ENCODE data around the gene CSNK2A2. TPM values are rescaled to one million over a fixed set of nuclear protein-coding genes. Genes with fewer than 3 reads are reported as not detected.

CSNK2A2 gene
- total RNA-seq, 1 donor from 2014 or later, result 53.2 TPM

DNA sequence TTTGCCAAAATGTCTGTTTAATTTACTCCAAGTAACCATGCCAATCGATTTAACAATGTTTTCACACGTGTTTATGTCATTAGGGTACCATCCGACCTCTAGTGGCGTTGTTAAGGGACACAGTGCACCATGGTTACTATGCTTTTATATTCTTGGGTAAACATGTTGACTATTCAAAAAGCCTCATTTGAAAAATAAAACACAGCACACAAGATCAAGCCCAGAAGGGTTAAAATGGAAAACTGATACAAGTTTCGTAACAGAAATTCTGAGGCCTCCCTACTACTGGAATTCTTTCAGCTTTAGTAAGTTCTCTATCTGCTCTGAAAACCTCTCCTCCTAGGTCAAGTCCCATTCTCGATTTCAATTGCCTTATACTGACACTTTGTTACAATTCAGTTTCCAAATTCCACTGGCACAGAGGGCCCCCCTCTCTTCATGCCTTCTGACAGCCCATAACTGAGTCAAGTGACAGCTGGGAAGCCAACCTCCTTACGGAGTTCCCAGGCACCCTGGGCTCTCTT, 70.8 kb downstream of the CSNK2A2 start:
- Histone ChIP-seq H3K36me3 (ENCODE audit: control insufficient read depth in 3 of 3, insufficient read depth in 3 of 3, low read length in 3 of 3) (no peaks in the 10 kb centered on the region), H3K9me3 (ENCODE audit: control insufficient read depth in 3 of 3, low read length in 3 of 3) (no peaks in the 10 kb centered on the region), H3K27ac (ENCODE audit: low read depth, low read length) (peak overlapping the region; percentile 66), H3K9ac (ENCODE audit: low read depth in 1 of 3, low read length in 3 of 3) (peak overlapping the region in 2 of 3 donors; percentile 5 to 10), H3K4me1 (ENCODE audit: control insufficient read depth in 3 of 3, insufficient read depth in 3 of 3, low read length in 3 of 3) (peaks cover 32 to 48% (median 35%) of the 10 kb centered on the region in 3 donors), H3K27me3 (ENCODE audit: control insufficient read depth in 3 of 3, insufficient read depth in 3 of 3, low read length in 3 of 3) (no peaks in the 10 kb centered on the region), H3K4me3 (ENCODE audit: low read length in 3 of 3) (peak overlapping the region in 2 of 3 donors; percentile 82 to 89)

DNA sequence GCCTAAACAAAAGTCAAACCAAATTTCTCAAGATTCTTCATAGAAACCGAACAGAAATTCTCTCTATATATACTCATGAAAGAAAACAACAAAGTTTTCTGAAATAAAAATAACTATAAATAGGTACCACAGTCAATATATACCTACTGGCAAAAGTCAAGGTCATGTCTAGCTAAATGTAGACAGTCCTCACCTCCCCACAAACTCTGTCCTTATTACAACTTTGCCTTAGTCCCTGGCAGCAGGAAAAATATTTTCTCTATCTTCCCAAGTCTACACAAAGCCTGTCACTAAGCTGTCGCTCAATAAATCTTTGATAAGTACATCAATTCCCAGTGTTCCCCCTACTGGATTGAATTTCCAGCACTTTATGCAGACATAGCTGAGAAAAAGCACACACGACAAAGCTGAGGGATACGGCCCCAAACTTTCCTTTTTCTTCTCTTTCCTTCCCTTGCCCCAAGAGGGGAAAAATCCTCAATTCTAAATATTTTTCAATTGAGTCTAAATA, 71.4 kb downstream of the CSNK2A2 start:
- H3K9me3 ChIP-seq (ENCODE audit: control insufficient read depth in 3 of 3, low read length in 3 of 3), result no peaks in the 10 kb centered on the region
- peaks cover 38 to 54% (median 41%) of the 10 kb centered on the region in 3 donors for H3K4me1 ChIP-seq (ENCODE audit: control insufficient read depth in 3 of 3, insufficient read depth in 3 of 3, low read length in 3 of 3)
- H3K36me3 ChIP-seq (ENCODE audit: control insufficient read depth in 3 of 3, insufficient read depth in 3 of 3, low read length in 3 of 3), result no peaks in the 10 kb centered on the region
- peak overlapping the region in 1 of 3 donors; percentile 1 for H3K9ac ChIP-seq (ENCODE audit: low read depth in 1 of 3, low read length in 3 of 3)
- H3K4me3 ChIP-seq (ENCODE audit: low read length in 3 of 3), result peak overlapping the region in 1 of 3 donors; percentile 51
- no peaks in the 10 kb centered on the region for H3K27me3 ChIP-seq (ENCODE audit: control insufficient read depth in 3 of 3, insufficient read depth in 3 of 3, low read length in 3 of 3)
- H3K27ac ChIP-seq (ENCODE audit: low read depth, low read length), result peak overlapping the region; percentile 66

DNA sequence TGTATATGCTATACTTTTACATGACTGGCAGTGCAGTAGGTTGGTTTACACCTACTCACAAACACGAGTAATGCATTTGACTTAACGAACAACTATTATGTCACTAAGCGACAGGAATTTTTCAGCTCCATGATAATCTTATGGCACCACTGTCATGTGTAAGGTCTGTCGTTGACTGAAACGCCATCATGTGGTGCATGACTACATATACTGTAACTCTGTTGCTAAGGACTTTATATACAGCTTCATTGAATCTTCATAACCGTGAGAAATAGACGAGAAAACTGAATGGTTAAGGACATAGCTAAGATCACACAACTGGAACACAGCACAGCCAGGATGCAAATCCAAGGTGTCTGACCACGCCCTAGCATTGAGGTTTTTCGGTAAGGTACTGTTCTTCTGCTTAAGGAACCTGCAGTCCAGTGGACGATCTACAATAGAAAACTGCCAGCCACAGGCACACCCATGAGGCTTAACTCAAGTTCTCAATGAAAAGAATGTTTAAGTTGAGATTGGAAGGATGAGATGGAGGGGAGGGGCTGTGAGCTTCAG, 72.0 kb downstream of the CSNK2A2 start:
- no peaks in the 10 kb centered on the region for H3K36me3 ChIP-seq (ENCODE audit: control insufficient read depth in 3 of 3, insufficient read depth in 3 of 3, low read length in 3 of 3)
- no peak overlapping the region for H3K4me3 ChIP-seq (ENCODE audit: low read length in 3 of 3)
- H3K27me3 ChIP-seq (ENCODE audit: control insufficient read depth in 3 of 3, insufficient read depth in 3 of 3, low read length in 3 of 3), result no peaks in the 10 kb centered on the region
- H3K9me3 ChIP-seq (ENCODE audit: control insufficient read depth in 3 of 3, low read length in 3 of 3), result no peaks in the 10 kb centered on the region
- peak overlapping the region in 1 of 3 donors; percentile 26 for H3K9ac ChIP-seq (ENCODE audit: low read depth in 1 of 3, low read length in 3 of 3)
- peaks cover 45 to 59% (median 47%) of the 10 kb centered on the region in 3 donors for H3K4me1 ChIP-seq (ENCODE audit: control insufficient read depth in 3 of 3, insufficient read depth in 3 of 3, low read length in 3 of 3)
- H3K27ac ChIP-seq (ENCODE audit: low read depth, low read length), result peak overlapping the region; percentile 3

DNA sequence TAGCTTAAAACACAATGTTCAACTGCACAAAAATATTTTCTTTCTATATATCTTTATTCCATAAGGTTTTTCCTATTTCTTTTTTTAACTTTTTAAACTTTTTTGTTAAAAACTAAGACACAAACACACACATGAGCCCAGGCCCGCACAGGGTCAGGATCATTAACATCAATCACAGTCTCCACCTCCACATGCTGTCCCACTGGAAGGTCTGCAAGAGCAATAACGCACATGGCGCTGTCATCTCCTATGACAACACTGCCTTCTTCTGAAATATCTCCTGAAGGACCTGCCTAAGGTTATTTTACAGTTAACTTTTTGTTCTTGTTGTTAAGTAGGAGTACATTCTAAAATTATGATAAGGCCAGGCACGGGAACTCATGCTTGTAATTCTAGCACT, 72.9 kb downstream of the CSNK2A2 start:
- Histone ChIP-seq H3K27ac (ENCODE audit: low read depth, low read length) (no peak overlapping the region), H3K27me3 (ENCODE audit: control insufficient read depth in 3 of 3, insufficient read depth in 3 of 3, low read length in 3 of 3) (no peaks in the 10 kb centered on the region), H3K4me1 (ENCODE audit: control insufficient read depth in 3 of 3, insufficient read depth in 3 of 3, low read length in 3 of 3) (peaks cover 52 to 67% (median 53%) of the 10 kb centered on the region in 3 donors), H3K9ac (ENCODE audit: low read depth in 1 of 3, low read length in 3 of 3) (no peak overlapping the region), H3K4me3 (ENCODE audit: low read length in 3 of 3) (no peak overlapping the region), H3K9me3 (ENCODE audit: control insufficient read depth in 3 of 3, low read length in 3 of 3) (no peaks in the 10 kb centered on the region), H3K36me3 (ENCODE audit: control insufficient read depth in 3 of 3, insufficient read depth in 3 of 3, low read length in 3 of 3) (no peaks in the 10 kb centered on the region)

DNA sequence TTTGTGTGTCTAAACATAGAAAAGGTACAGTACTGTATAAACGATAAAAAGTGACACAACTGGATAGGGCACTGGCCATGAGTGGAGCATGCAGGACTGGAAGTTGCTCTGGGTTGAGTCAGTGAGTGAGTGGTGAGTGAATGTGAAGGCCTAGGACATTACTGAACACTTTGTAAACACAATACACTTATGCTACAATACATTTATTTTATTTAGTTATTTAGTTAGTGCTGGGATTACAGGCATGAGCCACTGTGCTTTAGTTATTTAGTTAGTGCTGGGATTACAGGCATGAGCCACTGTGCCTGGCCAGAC, 73.3 kb downstream of the CSNK2A2 start:
- Histone ChIP-seq H3K27me3 (ENCODE audit: control insufficient read depth in 3 of 3, insufficient read depth in 3 of 3, low read length in 3 of 3) (no peaks in the 10 kb centered on the region), H3K4me1 (ENCODE audit: control insufficient read depth in 3 of 3, insufficient read depth in 3 of 3, low read length in 3 of 3) (peaks cover 49 to 68% (median 56%) of the 10 kb centered on the region in 3 donors), H3K36me3 (ENCODE audit: control insufficient read depth in 3 of 3, insufficient read depth in 3 of 3, low read length in 3 of 3) (no peaks in the 10 kb centered on the region), H3K27ac (ENCODE audit: low read depth, low read length) (no peak overlapping the region), H3K9me3 (ENCODE audit: control insufficient read depth in 3 of 3, low read length in 3 of 3) (no peaks in the 10 kb centered on the region), H3K4me3 (ENCODE audit: low read length in 3 of 3) (no peak overlapping the region), H3K9ac (ENCODE audit: low read depth in 1 of 3, low read length in 3 of 3) (no peak overlapping the region)

DNA sequence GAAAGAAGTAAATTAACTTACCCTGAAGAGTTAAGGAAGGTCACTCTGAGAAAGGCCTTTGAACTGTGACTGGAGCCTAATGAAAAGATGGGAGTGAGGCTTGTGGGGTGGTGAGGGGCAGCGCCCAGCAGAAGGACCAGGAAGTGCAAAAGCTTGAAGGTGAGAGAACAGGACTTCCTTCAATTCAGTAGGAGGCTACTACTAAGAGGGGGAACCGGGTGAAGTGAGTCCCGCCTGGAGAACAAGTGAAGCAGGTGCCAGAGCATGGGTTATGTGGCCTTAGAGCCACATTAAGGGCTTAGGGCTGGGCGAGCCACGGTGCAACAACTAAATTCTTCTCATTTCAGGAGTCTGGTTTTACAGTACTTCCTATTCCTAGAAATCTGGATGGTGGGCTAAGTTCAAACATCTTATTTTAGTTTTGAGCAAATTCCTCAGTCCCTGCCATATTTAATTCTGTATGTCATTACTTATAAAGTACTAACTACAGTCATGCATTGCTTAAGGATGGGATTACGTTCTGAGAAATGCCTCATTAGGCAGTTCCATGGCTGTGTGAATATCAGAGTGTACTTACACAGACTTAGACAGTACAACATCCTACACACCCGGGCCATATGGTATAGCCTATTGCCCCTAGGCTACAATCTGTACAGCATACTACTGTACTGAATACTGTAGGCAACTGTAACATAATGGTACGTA, 73.9 kb downstream of the CSNK2A2 start:
- H3K4me1 ChIP-seq (ENCODE audit: control insufficient read depth in 3 of 3, insufficient read depth in 3 of 3, low read length in 3 of 3), result peaks cover 52 to 73% (median 61%) of the 10 kb centered on the region in 3 donors
- H3K9me3 ChIP-seq (ENCODE audit: control insufficient read depth in 3 of 3, low read length in 3 of 3), result no peaks in the 10 kb centered on the region
- peak overlapping the region in 1 of 3 donors; percentile 5 for H3K9ac ChIP-seq (ENCODE audit: low read depth in 1 of 3, low read length in 3 of 3)
- no peak overlapping the region for H3K4me3 ChIP-seq (ENCODE audit: low read length in 3 of 3)
- no peaks in the 10 kb centered on the region for H3K36me3 ChIP-seq (ENCODE audit: control insufficient read depth in 3 of 3, insufficient read depth in 3 of 3, low read length in 3 of 3)
- no peaks in the 10 kb centered on the region for H3K27me3 ChIP-seq (ENCODE audit: control insufficient read depth in 3 of 3, insufficient read depth in 3 of 3, low read length in 3 of 3)
- H3K27ac ChIP-seq (ENCODE audit: low read depth, low read length), result no peak overlapping the region

DNA sequence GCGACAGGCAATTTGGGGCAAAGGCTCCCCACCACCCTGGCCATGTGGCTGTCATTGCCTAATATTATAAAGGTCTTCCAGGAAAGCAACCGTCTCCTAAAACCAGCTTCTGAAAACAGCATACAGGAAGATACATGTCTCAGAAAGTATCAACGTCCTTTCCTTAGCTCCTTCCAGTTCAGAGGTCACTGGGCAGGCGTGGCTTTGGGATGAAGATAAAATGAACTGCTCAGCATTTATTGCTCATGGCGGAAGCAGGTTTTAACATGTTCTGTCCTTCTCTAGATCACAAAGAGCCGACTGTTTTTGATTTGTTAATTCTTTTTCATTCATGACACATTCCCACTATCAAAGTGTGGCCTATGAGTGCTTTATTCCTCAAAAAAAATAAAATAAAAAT, 76.8 kb downstream of the CSNK2A2 start:
- peaks cover 37 to 51% (median 40%) of the 10 kb centered on the region in 3 donors for H3K4me1 ChIP-seq (ENCODE audit: control insufficient read depth in 3 of 3, insufficient read depth in 3 of 3, low read length in 3 of 3)
- no peak overlapping the region for H3K4me3 ChIP-seq (ENCODE audit: low read length in 3 of 3)
- H3K27ac ChIP-seq (ENCODE audit: low read depth, low read length), result no peak overlapping the region
- H3K27me3 ChIP-seq (ENCODE audit: control insufficient read depth in 3 of 3, insufficient read depth in 3 of 3, low read length in 3 of 3), result no peaks in the 10 kb centered on the region
- no peak overlapping the region for H3K9ac ChIP-seq (ENCODE audit: low read depth in 1 of 3, low read length in 3 of 3)
- H3K36me3 ChIP-seq (ENCODE audit: control insufficient read depth in 3 of 3, insufficient read depth in 3 of 3, low read length in 3 of 3), result peaks cover under 1 to 6% (median 5%) of the 10 kb centered on the region in 3 donors
- no peaks in the 10 kb centered on the region for H3K9me3 ChIP-seq (ENCODE audit: control insufficient read depth in 3 of 3, low read length in 3 of 3)

DNA sequence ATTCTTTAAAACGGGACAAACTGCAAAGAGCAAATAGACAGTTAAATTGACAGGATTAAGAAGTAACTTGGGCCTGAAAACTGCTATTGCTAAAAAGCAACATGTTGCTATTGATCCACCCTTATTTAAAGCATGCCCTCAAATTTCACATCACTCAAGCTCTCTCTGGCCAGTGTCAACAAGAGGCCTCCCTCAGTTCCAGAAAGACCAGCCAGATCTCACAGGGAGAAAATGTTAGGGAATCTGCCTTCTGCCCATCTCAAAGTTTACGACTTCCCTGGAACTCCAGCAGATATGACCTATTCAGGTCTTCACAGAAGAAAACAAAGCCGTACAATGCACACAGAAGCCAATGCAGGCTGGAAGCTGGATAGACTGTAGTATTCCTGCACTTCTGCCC, 77.7 kb downstream of the CSNK2A2 start:
- H3K9me3 ChIP-seq (ENCODE audit: control insufficient read depth in 3 of 3, low read length in 3 of 3), result no peaks in the 10 kb centered on the region
- H3K4me1 ChIP-seq (ENCODE audit: control insufficient read depth in 3 of 3, insufficient read depth in 3 of 3, low read length in 3 of 3), result peaks cover 34 to 42% (median 34%) of the 10 kb centered on the region in 3 donors
- H3K4me3 ChIP-seq (ENCODE audit: low read length in 3 of 3), result no peak overlapping the region
- no peaks in the 10 kb centered on the region for H3K27me3 ChIP-seq (ENCODE audit: control insufficient read depth in 3 of 3, insufficient read depth in 3 of 3, low read length in 3 of 3)
- no peak overlapping the region for H3K27ac ChIP-seq (ENCODE audit: low read depth, low read length)
- peaks cover 5 to 15% (median 14%) of the 10 kb centered on the region in 3 donors for H3K36me3 ChIP-seq (ENCODE audit: control insufficient read depth in 3 of 3, insufficient read depth in 3 of 3, low read length in 3 of 3)
- no peak overlapping the region for H3K9ac ChIP-seq (ENCODE audit: low read depth in 1 of 3, low read length in 3 of 3)

DNA sequence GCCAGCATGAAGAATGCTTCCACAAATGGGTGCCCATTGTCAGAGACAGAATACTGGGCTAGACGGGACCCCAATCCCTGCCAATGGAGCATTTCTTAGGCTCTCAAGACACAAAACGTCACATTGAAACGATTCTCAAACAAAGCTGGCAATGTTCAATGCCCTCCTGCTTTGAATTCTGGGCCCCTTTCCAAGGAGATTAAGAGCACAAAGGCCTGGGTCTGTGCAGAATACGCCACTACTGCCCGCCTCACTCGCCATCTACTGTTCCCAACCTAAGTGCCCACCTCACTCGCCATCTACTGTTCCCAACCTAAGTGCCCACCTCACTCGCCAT, 78.4 kb downstream of the CSNK2A2 start:
- H3K27me3 ChIP-seq (ENCODE audit: control insufficient read depth in 3 of 3, insufficient read depth in 3 of 3, low read length in 3 of 3), result no peaks in the 10 kb centered on the region
- no peak overlapping the region for H3K9ac ChIP-seq (ENCODE audit: low read depth in 1 of 3, low read length in 3 of 3)
- peaks cover 33 to 38% (median 36%) of the 10 kb centered on the region in 3 donors for H3K4me1 ChIP-seq (ENCODE audit: control insufficient read depth in 3 of 3, insufficient read depth in 3 of 3, low read length in 3 of 3)
- no peak overlapping the region for H3K27ac ChIP-seq (ENCODE audit: low read depth, low read length)
- H3K9me3 ChIP-seq (ENCODE audit: control insufficient read depth in 3 of 3, low read length in 3 of 3), result no peaks in the 10 kb centered on the region
- peaks cover 13 to 22% (median 21%) of the 10 kb centered on the region in 3 donors for H3K36me3 ChIP-seq (ENCODE audit: control insufficient read depth in 3 of 3, insufficient read depth in 3 of 3, low read length in 3 of 3)
- H3K4me3 ChIP-seq (ENCODE audit: low read length in 3 of 3), result no peak overlapping the region

All from skeletal muscle tissue (tissue), 4 donors.